Activated CD4-positive, CD25-positive, alpha-beta regulatory T cell treated with anti-CD3 and anti-CD28 coated beads, Interleukin-2, amount 50 U/mL, for 16 hours (primary cell): ENCODE data around the gene CD8B2.
"Not testable (repeated sequence)": the region's sequence is repeated elsewhere in the genome, so short reads cannot be mapped to it uniquely, and the experiment has no call there.

ENCODE experiments used
- DNase-seq: peaks from one replicate; pipeline ENCODE4 v3.0.0-alpha.2; 2020; ENCODE audit warnings: low read depth, low spot score

Gene CD8B2

GRCh38 chr2:106511934-106512333 lies 24.8 kb downstream of the CD8B2 start:
- not testable (repeated sequence) for DNase-seq

GRCh38 chr2:106513391-106513790 lies 26.2 kb downstream of the CD8B2 start:
- DNase-seq: not testable (repeated sequence)

- not testable (repeated sequence) for DNase-seq
These were observed 27.7 kb downstream of the CD8B2 start for GRCh38 chr2:106514827-106515226.

- no peak for DNase-seq
These were observed 29.3 kb downstream of the CD8B2 start for GRCh38 chr2:106516436-106516835.

DNA sequence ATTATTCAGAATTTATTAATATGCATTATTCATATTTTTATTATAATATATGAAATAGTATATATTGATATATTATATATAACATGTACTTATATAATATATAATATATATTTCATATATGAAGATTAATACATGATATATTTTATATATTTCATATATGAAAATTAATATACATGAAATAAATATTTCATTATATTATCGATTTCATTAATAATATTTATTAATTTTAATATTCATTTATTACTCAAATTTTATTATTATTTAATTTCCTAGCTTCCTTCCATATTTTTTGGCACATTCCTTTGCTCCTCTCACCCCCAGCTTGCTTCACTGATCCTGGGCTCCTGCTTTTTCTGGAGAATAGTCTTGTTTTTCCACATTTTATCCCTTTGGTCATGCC lies 29.7 kb downstream of the CD8B2 start:
- no peak for DNase-seq

- DNase-seq: no peak
These were observed 30.2 kb downstream of the CD8B2 start for GRCh38 chr2:106517329-106517728.

GRCh38 chr2:106519767-106520166 lies 32.6 kb downstream of the CD8B2 start:
- DNase-seq: no peak

DNA sequence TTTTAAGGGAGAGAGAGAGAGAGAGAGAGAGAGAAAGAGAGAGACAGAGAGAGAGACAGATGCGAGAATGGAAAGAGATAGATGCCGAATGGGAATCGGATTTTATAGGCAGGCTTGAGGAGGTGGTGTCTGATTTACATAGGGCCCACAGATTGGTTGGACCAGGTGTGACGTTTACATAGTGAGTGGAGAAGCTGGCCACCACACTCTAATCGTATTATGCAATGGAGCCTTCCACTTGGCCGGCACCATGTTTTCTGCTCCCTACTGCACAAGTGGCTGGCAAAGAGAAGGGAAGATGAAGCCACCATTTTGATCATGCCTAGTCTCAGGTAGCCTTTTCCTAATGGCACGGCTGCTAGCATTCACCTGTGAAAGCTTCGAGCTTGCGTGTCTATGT lies 33.9 kb downstream of the CD8B2 start:
- no peak for DNase-seq

DNA sequence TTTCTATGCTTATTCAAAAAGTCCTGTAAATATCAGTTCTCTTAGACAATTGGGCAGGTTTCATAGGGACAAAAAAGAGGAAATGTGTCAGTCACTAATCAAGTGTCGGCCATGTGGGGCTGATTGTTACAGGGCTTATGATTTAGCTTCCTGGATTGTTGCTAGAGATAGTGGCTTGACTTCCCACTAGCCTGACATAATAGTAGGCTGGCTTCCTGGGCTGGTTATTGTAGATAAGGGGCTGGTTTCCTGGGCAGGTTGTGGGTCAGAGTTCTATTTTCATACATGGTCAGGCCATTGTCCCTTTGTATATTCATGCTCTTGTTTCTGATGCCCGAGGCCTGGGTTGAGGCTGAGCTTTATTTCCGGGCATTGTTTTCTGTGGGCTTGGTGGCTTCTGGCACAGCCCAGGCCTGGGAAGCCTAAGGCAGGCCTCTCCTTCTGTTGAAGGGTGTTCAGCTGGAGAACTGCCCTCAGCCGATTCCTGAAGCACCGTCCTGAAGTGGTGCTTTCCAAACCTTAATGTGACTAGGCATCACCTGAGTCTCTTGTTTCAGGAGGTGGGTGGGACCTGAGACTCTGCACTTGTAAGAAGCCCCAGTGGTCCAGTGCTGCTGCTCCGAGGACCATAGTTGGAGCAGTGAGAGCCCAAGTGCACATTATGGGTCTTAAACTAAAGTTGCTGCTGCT lies 37.0 kb downstream of the CD8B2 start:
- no peak for DNase-seq

DNA sequence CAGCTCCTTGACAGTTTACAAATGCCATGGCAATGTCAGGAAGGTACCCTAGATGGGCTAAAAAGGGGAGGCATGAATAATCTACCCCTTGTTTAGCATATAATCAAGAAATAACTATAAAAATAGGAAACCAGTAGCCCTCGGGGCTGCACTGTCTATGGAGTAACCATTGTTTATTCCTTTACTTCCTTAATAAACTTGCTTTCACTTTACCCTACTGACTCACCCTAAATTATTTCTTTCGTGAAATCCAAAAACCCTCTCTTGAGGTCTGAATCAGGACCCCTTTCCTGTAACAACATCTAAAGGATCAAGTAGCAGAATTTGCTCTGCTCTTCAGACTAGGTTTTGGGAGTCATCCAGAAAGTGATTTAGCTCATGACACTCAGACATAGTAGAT lies 43.7 kb downstream of the CD8B2 start:
- no peak for DNase-seq

DNA sequence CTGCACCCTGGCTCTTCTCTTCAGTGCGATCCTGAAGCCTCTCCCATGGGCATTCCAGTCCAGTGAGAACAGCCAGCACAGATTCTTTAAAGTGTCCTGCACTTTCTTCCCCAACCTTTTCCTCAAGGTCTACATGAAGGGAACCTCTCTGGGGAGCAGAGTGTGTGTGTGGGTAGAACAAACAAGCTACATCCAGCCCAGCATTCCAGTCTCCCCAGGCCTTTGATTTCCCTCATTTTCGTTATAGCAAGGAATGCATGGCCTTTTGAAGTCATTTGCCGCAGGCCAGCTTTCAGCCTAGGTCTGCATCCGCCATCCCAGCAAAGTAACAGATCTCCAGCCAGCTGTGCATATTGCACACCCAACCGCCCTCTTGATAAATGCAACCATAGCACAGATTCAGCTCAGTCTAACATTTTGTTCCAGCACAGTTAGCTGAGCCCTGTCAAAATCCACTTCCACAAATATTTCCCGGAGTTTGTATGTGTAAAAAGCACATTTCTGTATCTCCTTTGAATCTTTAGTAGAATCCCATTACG lies 44.6 kb downstream of the CD8B2 start:
- no peak for DNase-seq

GRCh38 chr2:106532236-106532635 lies 45.1 kb downstream of the CD8B2 start:
- DNase-seq: no peak

GRCh38 chr2:106534471-106534870 lies 47.3 kb downstream of the CD8B2 start:
- DNase-seq: no peak

- no peak for DNase-seq
These were observed 49.3 kb downstream of the CD8B2 start for GRCh38 chr2:106536490-106536889.

DNA sequence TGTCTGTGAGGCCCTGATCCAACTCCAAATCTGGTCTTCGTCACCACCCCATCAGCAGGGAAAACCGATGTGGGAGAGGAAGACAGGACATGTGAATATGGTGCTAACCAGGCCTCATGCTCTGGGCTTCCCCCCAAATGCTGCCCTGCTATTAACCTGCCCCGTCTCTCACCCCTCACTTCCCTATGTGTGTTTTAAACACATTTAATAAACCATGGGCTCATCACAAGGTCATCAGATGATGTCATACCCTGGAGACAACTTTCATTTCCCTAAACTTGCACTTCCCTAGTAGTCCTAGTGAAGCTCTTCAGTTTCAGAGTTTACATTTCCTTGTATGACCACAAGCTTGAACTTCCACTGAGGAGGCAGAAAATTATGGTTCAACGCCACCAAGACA lies 49.9 kb downstream of the CD8B2 start:
- DNase-seq: no peak

GRCh38 chr2:106537791-106538191 lies 50.6 kb downstream of the CD8B2 start:
- DNase-seq: no peak

DNA sequence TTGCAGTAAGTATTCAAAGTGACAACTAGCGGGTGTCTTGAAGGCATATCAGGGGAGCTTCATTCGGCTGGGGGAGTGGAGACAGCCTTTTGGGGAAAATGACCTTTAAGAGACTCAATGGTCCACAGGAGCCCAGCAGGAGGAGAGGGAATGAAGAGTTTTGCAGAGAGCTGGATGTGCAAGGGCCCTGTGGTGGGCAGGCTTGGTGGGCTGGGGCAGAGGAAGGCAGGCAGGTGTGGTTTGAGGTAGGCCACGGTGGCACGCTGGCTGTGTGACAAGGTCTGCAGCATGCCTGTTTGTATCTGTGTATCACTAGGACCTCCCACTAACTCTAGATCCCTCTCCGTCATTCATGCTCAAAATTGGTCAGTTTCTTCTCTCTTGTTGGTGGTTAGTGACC lies 53.7 kb downstream of the CD8B2 start:
- no peak for DNase-seq

GRCh38 chr2:106541333-106541732 lies 54.2 kb downstream of the CD8B2 start:
- no peak for DNase-seq

DNA sequence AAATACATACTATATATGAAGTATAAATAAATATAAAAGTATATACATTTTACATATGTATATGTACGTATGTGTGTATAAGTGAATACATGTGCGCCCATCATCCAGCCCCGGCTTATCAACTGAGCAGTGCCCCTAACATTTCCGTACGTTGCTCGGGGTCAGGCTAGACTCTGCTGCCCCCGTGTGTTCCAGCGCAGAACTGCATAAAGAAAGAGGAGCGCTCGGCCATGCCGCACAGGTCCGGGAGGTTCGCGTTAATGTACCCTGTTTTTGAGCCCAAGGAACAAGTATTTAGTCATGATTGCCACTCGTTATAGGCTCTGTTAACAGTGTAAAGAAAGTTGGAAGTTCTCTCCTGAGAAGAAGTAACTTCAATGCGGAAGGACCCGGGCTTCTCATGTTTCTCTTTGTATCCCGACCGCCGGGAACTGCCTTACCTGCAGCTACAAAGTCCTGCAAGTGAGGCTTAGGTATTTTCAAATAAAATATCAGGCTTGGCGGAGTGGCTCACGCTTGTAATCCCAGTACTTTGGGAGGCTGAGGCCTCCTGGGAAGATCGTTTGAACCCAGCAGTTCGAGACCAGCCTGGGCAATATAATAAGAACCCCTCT lies 55.7 kb downstream of the CD8B2 start:
- DNase-seq: peak; percentile 48

DNA sequence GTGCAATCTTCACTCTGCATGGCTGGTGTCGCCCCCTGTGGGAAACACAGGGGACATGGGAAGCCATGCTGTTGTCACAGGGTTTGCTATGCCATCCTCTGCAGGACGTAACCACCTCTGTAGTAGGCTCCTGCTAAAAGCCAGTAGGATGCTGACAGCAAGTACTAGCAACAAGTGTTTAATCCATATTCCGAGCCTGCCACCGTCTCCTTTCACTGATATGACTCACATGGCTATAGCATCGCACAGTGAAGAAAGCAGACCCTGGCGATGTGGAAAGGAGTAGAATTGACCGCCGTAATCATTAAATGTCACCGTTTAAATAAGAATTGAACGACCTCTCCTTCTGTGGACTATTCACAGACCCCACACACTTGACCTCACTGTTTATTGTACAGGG lies 57.8 kb downstream of the CD8B2 start:
- no peak for DNase-seq

- no peak for DNase-seq
These were observed 59.3 kb downstream of the CD8B2 start for GRCh38 chr2:106546391-106546990.

DNA sequence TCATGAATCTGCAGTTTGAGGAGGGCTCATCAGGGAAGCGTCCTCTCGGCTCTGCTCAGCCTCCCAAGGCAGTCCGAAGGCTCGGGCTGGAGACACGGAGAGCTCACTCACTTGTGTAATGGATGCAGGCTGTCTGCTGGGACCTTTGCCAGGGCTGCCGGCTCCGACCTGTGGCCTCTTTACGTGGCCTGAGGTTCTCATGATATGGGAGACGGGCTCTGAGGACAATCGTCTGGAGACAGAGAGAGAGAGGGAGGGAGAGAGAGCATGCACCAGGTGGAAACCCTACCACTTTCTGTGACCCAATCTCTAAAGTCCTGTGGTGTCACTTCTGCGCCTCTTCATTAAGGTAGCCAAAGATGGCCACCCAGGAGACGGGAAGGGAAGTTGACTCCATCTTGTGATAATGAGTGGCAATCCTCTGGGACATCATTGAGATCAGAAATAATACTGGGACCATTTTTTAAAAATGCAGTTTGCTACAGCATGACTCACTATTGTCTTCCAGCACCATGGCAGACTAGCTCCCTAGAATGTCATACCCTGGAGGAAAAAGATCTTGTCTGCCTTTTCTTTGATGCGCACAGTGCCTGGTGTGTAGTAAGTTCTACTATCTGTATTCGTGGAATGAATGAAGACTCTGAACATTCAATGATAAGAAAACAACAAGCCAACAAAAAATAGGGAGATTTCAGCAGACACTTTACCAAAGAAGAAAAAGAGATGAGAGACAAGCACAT lies 60.2 kb downstream of the CD8B2 start:
- no peak for DNase-seq
